ENCODE results near the gene LSM4.

DNA sequence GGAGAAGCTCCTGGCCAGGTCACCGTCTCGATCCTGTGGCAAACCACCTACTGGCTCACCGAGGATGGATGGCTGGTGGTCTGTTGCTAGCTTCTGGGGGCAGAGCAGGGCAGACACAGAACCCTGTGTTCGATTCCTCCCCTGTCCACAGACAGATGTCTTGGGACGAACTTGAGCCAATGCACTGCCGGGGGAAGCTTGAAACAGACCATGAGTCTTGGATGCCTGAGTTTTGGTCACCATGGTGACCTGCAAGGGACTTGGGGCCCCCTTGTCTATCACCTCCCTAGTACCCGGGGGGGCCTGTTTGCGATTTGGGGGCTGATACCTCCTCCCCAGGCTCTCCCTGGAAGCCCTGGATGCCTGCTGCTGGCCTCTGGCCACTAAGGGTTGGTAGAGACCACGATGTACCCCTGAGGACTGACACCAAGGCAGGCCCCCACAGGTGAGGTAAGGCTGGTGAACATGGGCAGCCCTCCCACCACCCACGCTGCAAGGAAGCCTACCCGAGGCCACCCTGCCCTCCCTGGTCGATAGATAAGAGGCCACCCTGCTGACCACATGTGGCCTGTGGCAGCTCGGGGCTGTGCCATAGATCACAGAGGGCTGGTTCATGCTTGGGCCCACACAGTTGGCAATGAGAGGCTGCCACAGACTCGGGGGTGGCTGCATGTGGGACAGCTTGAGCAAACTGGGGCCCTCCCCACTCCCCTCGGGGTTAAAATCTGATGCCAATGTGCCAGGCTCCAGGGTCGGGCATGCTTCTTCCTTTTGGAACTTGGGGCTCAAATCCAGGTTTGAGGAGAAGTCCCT is 59.3 kb downstream of the LSM4 start:
- TF ChIP-seq POLR2A (IDR thresholded peaks at IDR 0.05), result no peak
- no peak for TF ChIP-seq CTCF (IDR thresholded peaks at IDR 0.05)
- no peak for TF ChIP-seq EP300 (IDR thresholded peaks at IDR 0.05)

All from ovary (tissue), 3 donors.